Lower lobe of right lung (tissue), 2 donors: Measurements from ENCODE around the gene KPNA1. TPM values are rescaled to one million over a fixed set of nuclear protein-coding genes. Genes with fewer than 3 reads are reported as not detected.

Experiments
- ATAC-seq, 2 donors: fragments of 200-7000 bp; cut with Tn5 transposase; one replicate each; pipeline ENCODE4 v1.9.1; 2020 to 2022; ENCODE audit warnings: mild to moderate bottlenecking in 2 of 2, moderate library complexity in 2 of 2
- DNase-seq: peaks from one replicate; pipeline ENCODE4 v3.0.0-alpha.2; 2020
- H3K27ac ChIP-seq: fragments of 200-600 bp; one replicate; pipeline ENCODE4 v1.8.0; 2022
- H3K27me3 ChIP-seq: fragments of 200-600 bp; one replicate; pipeline ENCODE4 v1.8.0; 2022; ENCODE audit warnings: low read depth
- H3K36me3 ChIP-seq: fragments of 200-600 bp; one replicate; pipeline ENCODE4 v1.8.0; 2022; ENCODE audit warnings: mild to moderate bottlenecking
- H3K4me1 ChIP-seq: fragments of 200-600 bp; one replicate; pipeline ENCODE4 v1.8.0; 2022
- H3K4me3 ChIP-seq: fragments of 200-600 bp; one replicate; pipeline ENCODE4 v1.8.0; 2022; ENCODE audit warnings: mild to moderate bottlenecking
- H3K9me3 ChIP-seq: fragments of 200-600 bp; one replicate; pipeline ENCODE4 v1.8.0; 2022
- intact Hi-C: fragments of 100-400 bp; cut with DNase I; formaldehyde crosslinking; loops from one replicate; pipeline ENCODE4 v1.11.0; 2022
- total RNA-seq: library from RNA; stranded (reverse); fragmentation: NEBNext Ultra II Directional; extraction: Animal tissue kit (Norgen Biotek cat#: 25700); gene quantifications from one replicate; pipeline ENCODE4 v1.2.1, GENCODE V29; 2021
- TF ChIP-seq, protein P1 (sequence below): fragments of 200-600 bp; IDR thresholded peaks from one replicate; pipeline ENCODE4 v1.8.0; 2022; ENCODE audit warnings: antibody characterized with exemption, mild to moderate bottlenecking
- donor health status: DM: no; HTN: yes; CAD: no; lungs with severe emphysema.

The KPNA1 gene
- total RNA-seq, 1 donor from 2014 or later: 54.5 TPM

DNA sequence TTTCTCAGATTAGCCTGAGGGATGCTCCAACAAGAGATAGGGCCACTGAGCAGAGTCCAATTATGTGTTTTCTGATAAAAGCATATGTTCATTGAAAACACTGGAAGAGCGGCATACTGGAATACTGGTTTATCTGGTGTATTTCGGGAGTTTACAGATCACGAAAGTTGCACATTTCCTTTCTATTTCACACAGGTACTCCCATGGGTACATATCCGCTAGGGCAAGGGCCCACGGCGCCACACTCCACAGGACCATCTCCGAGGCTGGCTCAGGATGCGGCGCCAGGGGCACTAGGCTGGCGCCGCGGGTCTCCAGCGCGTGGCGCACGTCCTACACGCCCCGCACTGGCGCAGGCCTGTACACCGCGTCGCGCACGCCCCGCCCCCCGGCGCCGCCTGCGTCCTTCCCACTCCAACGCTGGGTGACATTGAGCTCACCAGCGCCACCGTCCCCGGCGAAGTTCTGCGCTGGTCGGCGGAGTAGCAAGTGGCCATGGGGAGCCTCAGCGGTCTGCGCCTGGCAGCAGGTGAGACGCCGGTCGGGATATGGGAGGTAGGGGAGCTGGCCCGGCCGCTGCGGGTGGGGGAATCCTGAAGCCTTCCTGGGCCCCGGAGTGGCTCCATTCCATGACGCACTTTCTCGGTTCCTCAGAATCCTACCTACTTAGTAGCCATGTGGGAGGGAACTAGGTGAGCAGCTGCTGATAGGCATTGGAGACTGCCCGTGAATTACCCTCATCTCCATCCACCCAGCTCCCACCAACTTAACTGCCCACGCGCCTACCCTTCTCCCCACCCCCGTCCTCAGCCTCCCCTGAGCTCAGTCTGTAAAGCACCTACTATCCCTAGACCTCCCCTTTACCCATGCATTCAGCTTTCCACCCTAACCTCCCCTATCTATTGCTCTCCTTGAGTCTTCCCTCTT is 130.7 kb downstream of the KPNA1 start, which contains the start of gene FAM162A:
TSS of gene FAM162A (plus strand) at position 412 of the 927 bp plus-strand sequence. CDS start at position 496, 84 bp downstream.
- Histone ChIP-seq H3K4me3 (peak within 1 kb of the TSS; percentile 88), H3K9me3 (no peaks in the 10 kb centered on the region), H3K27me3 (no peaks in the 10 kb centered on the region), H3K27ac (peak within 1 kb of the TSS; percentile 89), H3K4me1 (peaks cover 21% of the 10 kb centered on the region), H3K36me3 (peaks cover 8% of the 10 kb centered on the region)
- intact Hi-C loops: no loop called here
- DNase-seq (peak; percentile 97), ATAC-seq (peak; percentile 99 to 100)
- TF ChIP-seq, protein P1, sequence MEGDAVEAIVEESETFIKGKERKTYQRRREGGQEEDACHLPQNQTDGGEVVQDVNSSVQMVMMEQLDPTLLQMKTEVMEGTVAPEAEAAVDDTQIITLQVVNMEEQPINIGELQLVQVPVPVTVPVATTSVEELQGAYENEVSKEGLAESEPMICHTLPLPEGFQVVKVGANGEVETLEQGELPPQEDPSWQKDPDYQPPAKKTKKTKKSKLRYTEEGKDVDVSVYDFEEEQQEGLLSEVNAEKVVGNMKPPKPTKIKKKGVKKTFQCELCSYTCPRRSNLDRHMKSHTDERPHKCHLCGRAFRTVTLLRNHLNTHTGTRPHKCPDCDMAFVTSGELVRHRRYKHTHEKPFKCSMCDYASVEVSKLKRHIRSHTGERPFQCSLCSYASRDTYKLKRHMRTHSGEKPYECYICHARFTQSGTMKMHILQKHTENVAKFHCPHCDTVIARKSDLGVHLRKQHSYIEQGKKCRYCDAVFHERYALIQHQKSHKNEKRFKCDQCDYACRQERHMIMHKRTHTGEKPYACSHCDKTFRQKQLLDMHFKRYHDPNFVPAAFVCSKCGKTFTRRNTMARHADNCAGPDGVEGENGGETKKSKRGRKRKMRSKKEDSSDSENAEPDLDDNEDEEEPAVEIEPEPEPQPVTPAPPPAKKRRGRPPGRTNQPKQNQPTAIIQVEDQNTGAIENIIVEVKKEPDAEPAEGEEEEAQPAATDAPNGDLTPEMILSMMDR: peak; percentile 75

DNA sequence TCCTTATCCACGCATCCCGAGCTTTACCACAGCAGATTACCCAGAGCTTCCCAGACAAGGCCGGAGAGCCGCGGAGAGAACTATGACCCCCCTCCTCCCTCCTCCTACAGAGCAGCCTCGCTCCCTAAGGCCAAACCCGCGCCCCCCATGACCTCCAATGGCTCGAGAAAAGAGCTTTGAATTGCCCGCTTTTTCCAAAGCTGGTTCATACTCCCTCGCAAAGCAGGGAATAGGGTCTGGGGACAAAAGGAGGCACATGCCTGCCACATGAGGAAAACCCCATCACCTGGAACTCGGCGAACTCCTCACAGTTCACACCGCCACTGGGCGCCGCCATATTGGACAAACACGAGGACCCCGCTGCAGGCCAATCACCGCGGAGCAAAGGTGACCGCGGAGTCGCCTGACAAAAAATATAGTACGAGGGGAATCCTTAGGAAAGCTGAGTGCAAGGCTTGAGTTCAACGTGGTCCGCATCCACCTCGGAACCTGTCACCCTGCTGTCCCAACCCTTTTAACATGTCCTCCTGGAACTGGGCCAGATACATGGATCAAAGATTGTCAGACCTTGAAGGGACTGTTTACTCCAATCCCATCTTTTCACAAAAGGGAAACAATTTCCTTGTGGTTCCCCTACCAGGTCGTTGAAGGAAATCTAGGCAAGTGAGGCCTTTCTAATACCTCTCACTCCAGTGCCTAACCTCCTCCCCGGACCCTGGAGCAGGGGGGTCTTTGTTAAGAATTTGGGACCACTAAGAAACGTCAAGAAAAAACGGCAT is 131.7 kb downstream of the KPNA1 start, which contains the start of gene MIX23:
TSS of gene MIX23 (minus strand) at position 344 of the 779 bp plus-strand sequence. CDS start at position 337, 7 bp downstream.
- H3K4me1 ChIP-seq: peaks cover 21% of the 10 kb centered on the region
- ATAC-seq (peak; percentile 90 to 93), DNase-seq (peak; percentile 90)
- peaks cover 8% of the 10 kb centered on the region for H3K36me3 ChIP-seq
- TF ChIP-seq, protein P1: no peak
- peak within 1 kb of the TSS; percentile 88 for H3K4me3 ChIP-seq
- H3K27ac ChIP-seq: peak within 1 kb of the TSS; percentile 89
- intact Hi-C loops: no loop called here
- no peaks in the 10 kb centered on the region for H3K27me3 ChIP-seq
- H3K9me3 ChIP-seq: no peaks in the 10 kb centered on the region

DNA sequence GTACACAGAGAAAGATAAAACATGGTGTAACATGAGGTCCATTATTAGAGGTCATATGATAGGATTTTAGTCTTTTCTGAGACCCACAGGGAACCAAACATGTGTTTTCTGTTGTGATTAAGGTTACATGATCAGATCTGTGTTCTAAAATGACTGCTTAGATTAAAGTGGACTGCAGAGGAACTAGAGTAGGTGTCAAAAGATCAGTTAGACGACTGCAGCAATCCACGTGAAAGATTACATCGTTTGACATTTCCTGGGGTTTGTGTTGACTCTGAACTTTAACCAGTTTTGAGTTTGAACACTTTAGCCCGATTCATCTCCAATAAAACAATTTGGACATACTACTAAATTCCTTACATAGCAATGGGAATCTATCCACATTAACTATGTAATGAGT is 136.8 kb downstream of the KPNA1 start:
- H3K27ac ChIP-seq: no peak overlapping the region
- ATAC-seq: no peak
- intact Hi-C loops: no loop called here
- TF ChIP-seq, protein P1: no peak
- peaks cover 9% of the 10 kb centered on the region for H3K4me1 ChIP-seq
- no peak for DNase-seq
- peaks cover 4% of the 10 kb centered on the region for H3K36me3 ChIP-seq
- no peaks in the 10 kb centered on the region for H3K27me3 ChIP-seq
- no peaks in the 10 kb centered on the region for H3K9me3 ChIP-seq
- no peak overlapping the region for H3K4me3 ChIP-seq

DNA sequence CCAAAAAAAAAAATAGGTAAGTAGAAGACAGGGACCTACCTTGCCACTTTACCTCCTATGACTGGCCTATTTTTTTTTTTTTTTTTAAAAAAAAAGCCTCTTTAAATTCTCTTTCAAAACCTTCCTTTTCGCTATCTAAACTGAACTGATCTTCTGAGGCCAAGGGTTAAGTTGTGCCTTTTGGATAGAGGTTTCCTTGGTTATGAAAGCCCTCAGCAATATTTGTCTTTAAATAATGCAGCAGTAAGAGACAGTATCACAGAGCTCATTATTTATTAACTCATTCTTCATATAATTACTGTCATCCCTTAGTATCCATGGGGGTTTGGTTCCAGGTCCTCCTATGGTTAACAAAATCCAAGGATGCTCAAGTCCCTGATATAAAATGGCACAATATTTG is 140.7 kb downstream of the KPNA1 start:
- Histone ChIP-seq H3K36me3 (peaks cover 16% of the 10 kb centered on the region), H3K27ac (no peak overlapping the region), H3K4me3 (no peak overlapping the region), H3K4me1 (no peaks in the 10 kb centered on the region), H3K27me3 (no peaks in the 10 kb centered on the region), H3K9me3 (no peaks in the 10 kb centered on the region)
- TF ChIP-seq, protein P1: no peak
- intact Hi-C loops: no loop called here
- DNase-seq: no peak
- ATAC-seq: no peak

Other genes with a start within 250 kb of the KPNA1 start
- 39.5 TPM for gene CSTA, start 189.7 kb downstream of the KPNA1 start, total RNA-seq
- gene MIX23, start 131.7 kb downstream of the KPNA1 start, total RNA-seq: 18.3 TPM
- 24.3 TPM for gene FAM162A, start 130.8 kb downstream of the KPNA1 start, total RNA-seq
- 6.4 TPM for gene WDR5B, start 98.9 kb downstream of the KPNA1 start, total RNA-seq
- gene PARP9, start 49.4 kb upstream of the KPNA1 start, total RNA-seq: 90.4 TPM
- gene DTX3L, start 49.4 kb upstream of the KPNA1 start, total RNA-seq: 82.2 TPM
- 11.4 TPM for gene PARP15, start 62.7 kb upstream of the KPNA1 start, total RNA-seq
- 165 TPM for gene PARP14, start 165.9 kb upstream of the KPNA1 start, total RNA-seq